HG02623 (cell line): Measurements from ENCODE around the gene EFCC1.

Source experiments
- ATAC-seq: cut with Tn5 transposase; IDR thresholded peaks from one replicate; pipeline ENCODE4 v1.9.1; 2021; ENCODE audit warnings: moderate library complexity; ENCODE audit not compliant: unreplicated experiment

EFCC1 gene

GRCh38 chr3:129001101-129001805 is at the start of gene EFCC1:
Gene EFCC1, plus strand, starts transcription at chr3:129001304. Its CDS starts 325 bp downstream, at chr3:129001629.
- no peak for ATAC-seq

GRCh38 chr3:128956440-128956839 is 44.7 kb upstream of the EFCC1 start:
- no peak for ATAC-seq

GRCh38 chr3:128965280-128965679 is 35.8 kb upstream of the EFCC1 start:
- ATAC-seq: no peak

- no peak for ATAC-seq
These were observed 35.3 kb upstream of the EFCC1 start for GRCh38 chr3:128965818-128966217.

- ATAC-seq: no peak
These were observed 33.3 kb upstream of the EFCC1 start for GRCh38 chr3:128967748-128968355.

- no peak for ATAC-seq
These were observed 30.9 kb upstream of the EFCC1 start for GRCh38 chr3:128969993-128970739.

- no peak for ATAC-seq
These were observed 30.4 kb upstream of the EFCC1 start for GRCh38 chr3:128970740-128971047.

- ATAC-seq: no peak
These were observed 29.5 kb upstream of the EFCC1 start for GRCh38 chr3:128971421-128972100.

GRCh38 chr3:128973988-128974564 is 27.0 kb upstream of the EFCC1 start:
- no peak for ATAC-seq

GRCh38 chr3:128975276-128975675 is 25.8 kb upstream of the EFCC1 start:
- ATAC-seq: no peak

GRCh38 chr3:128983293-128984069 is 17.6 kb upstream of the EFCC1 start:
- no peak for ATAC-seq

GRCh38 chr3:128984596-128984995 is 16.5 kb upstream of the EFCC1 start:
- no peak for ATAC-seq

- no peak for ATAC-seq
These were observed 13.6 kb upstream of the EFCC1 start for GRCh38 chr3:128987302-128988100.

GRCh38 chr3:128988286-128988685 is 12.8 kb upstream of the EFCC1 start:
- ATAC-seq: no peak

GRCh38 chr3:128991355-128991895 is 9.7 kb upstream of the EFCC1 start:
- no peak for ATAC-seq

- no peak for ATAC-seq
These were observed 8.1 kb upstream of the EFCC1 start for GRCh38 chr3:128992926-128993460.

GRCh38 chr3:128993461-128994172 is 7.5 kb upstream of the EFCC1 start, which contains the start of gene CFAP92:
Gene CFAP92, minus strand, starts transcription at chr3:128994076. Its CDS starts 772 bp downstream, at chr3:128993304.
- peak; percentile 73 for ATAC-seq

GRCh38 chr3:128994173-128994512 is 7.0 kb upstream of the EFCC1 start:
- ATAC-seq: no peak
